Ascending aorta (tissue), 2 donors: ENCODE results near the gene WIPF3. TPM values are rescaled to one million over a fixed set of nuclear protein-coding genes. Genes with fewer than 3 reads are reported as not detected.

ENCODE experiments used
- DNase-seq, 2 donors: peaks; one replicate each; pipeline ENCODE4 v3.0.0-alpha.2; 2019; ENCODE audit warnings: low spot score in 2 of 2
- H3K27ac ChIP-seq, 2 donors: fragments of 200-600 bp; sonication (generic); one replicate each; pipeline ENCODE4 v1.5.1; 2016 to 2017; ENCODE audit warnings: mild to moderate bottlenecking in 1 of 2
- H3K27me3 ChIP-seq: fragments of 200-600 bp; sonication (generic); one replicate; pipeline ENCODE4 v1.5.1; 2017
- H3K36me3 ChIP-seq, 2 donors: fragments of 200-600 bp; sonication (generic); one replicate each; pipeline ENCODE4 v1.5.1; 2016
- H3K4me1 ChIP-seq, 2 donors: fragments of 200-600 bp; sonication (generic); one replicate each; pipeline ENCODE4 v1.5.1; 2016 to 2017; ENCODE audit warnings: mild to moderate bottlenecking in 1 of 2
- H3K4me3 ChIP-seq, 2 donors: fragments of 200-600 bp; sonication (generic); one replicate each; pipeline ENCODE4 v1.5.1; 2016 to 2017; ENCODE audit warnings: mild to moderate bottlenecking in 1 of 2
- H3K9me3 ChIP-seq, 2 donors: fragments of 200-600 bp; sonication (generic); one replicate each; pipeline ENCODE4 v1.5.1; 2016
- intact Hi-C: fragments of 100-400 bp; cut with DNase I; formaldehyde crosslinking; loops from one replicate; pipeline ENCODE4 v1.15.1; 2023
- total RNA-seq: library from RNA; depleted of rRNA; stranded (reverse); fragments of >200 nt; gene quantifications from one replicate; pipeline ENCODE4 v1.1.0, GENCODE V29; 2016
- TF ChIP-seq, protein P1 (sequence below), 3 experiments: fragments of 200-600 bp in 2 of 3; fragments of 450-650 bp in 1 of 3; sonication (generic) in 2 of 3; IDR thresholded peaks; one replicate each; pipeline ENCODE4 v1.5.1; 2016 to 2019; ENCODE audit warnings: antibody characterized with exemption in 3 of 3, mild to moderate bottlenecking in 1 of 3, moderate library complexity in 1 of 3

WIPF3 gene
- total RNA-seq, 1 donor from 2014 or later: 4.6 TPM

DNA sequence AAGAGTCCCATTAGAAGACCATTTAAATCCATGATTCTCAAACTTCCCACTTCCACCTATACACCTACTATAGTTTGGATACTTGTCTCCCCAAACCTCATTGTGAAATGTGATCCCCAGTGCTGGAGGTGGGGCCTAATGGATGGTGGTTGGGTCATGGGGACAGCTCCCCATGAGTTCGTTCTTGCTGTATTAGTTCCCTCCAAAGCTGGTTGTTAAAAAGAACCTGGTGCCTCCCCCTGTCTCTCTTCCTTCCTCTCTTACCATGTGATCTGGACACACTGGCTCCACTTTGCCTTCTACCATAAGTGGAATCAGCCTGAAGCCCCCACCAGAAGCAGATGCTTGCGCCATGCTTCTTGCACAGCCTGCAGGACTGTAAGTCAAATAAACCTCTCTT is 53.9 kb downstream of the WIPF3 start:
- no peak for DNase-seq
- Histone ChIP-seq H3K27me3 (no peaks in the 10 kb centered on the region), H3K27ac (no peak overlapping the region), H3K4me1 (no peaks in the 10 kb centered on the region), H3K4me3 (no peak overlapping the region), H3K9me3 (no peaks in the 10 kb centered on the region), H3K36me3 (no peaks in the 10 kb centered on the region)
- TF ChIP-seq, protein P1, sequence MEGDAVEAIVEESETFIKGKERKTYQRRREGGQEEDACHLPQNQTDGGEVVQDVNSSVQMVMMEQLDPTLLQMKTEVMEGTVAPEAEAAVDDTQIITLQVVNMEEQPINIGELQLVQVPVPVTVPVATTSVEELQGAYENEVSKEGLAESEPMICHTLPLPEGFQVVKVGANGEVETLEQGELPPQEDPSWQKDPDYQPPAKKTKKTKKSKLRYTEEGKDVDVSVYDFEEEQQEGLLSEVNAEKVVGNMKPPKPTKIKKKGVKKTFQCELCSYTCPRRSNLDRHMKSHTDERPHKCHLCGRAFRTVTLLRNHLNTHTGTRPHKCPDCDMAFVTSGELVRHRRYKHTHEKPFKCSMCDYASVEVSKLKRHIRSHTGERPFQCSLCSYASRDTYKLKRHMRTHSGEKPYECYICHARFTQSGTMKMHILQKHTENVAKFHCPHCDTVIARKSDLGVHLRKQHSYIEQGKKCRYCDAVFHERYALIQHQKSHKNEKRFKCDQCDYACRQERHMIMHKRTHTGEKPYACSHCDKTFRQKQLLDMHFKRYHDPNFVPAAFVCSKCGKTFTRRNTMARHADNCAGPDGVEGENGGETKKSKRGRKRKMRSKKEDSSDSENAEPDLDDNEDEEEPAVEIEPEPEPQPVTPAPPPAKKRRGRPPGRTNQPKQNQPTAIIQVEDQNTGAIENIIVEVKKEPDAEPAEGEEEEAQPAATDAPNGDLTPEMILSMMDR (IDR thresholded peaks at IDR 0.05): no peak
- intact Hi-C loops: no loop called here

DNA sequence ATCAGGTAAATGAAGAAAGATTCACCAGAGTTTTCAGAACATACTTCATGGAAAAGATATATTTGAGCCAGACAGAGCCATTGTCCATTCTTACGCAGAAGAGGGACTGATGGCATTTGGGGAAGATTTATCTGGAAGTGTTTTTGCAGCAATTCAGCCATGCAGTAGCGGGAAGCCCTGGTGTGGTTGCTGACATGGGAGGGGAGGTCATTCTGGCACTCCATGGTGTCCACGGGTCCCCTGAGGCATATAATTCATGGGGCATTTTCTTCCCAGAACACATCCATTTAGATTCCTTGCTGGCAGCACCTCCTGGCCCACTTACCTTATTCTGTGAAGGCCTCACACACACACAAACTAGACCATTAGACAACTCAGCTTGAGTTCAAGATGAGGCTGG is 55.6 kb downstream of the WIPF3 start:
- Histone ChIP-seq H3K4me1 (peaks cover 6 to 11% of the 10 kb centered on the region in 2 donors), H3K27me3 (no peaks in the 10 kb centered on the region), H3K9me3 (no peaks in the 10 kb centered on the region), H3K36me3 (no peaks in the 10 kb centered on the region), H3K27ac (no peak overlapping the region), H3K4me3 (no peak overlapping the region)
- intact Hi-C loops: no loop called here
- TF ChIP-seq, protein P1 (IDR thresholded peaks at IDR 0.05): no peak
- DNase-seq: no peak

DNA sequence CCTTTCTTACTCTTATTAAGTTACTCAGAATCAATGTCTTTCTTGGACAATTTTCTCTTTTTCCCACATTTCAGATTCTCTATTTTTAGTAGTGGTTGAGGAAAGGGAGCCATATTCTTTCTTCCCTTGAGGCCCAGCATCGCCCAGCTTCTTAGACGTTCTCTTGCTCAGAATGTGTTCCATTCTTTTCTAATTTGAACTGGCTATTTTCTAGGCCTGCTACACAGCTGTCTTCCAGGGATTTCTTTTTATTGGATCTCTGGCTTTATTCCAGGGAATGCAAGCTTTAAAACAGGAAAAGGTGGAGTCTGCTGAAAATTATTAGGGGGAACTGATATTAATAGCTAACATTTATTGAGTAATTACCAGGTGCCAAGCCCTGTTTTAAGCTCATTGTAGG is 58.3 kb downstream of the WIPF3 start:
- H3K4me1 ChIP-seq: peaks cover 6 to 11% of the 10 kb centered on the region in 2 donors
- DNase-seq: no peak
- no peak overlapping the region for H3K4me3 ChIP-seq
- no peaks in the 10 kb centered on the region for H3K9me3 ChIP-seq
- intact Hi-C loops: no loop called here
- peak overlapping the region in 1 of 2 donors; percentile 15 for H3K27ac ChIP-seq
- TF ChIP-seq, protein P1 (IDR thresholded peaks at IDR 0.05): no peak
- no peaks in the 10 kb centered on the region for H3K27me3 ChIP-seq
- no peaks in the 10 kb centered on the region for H3K36me3 ChIP-seq

DNA sequence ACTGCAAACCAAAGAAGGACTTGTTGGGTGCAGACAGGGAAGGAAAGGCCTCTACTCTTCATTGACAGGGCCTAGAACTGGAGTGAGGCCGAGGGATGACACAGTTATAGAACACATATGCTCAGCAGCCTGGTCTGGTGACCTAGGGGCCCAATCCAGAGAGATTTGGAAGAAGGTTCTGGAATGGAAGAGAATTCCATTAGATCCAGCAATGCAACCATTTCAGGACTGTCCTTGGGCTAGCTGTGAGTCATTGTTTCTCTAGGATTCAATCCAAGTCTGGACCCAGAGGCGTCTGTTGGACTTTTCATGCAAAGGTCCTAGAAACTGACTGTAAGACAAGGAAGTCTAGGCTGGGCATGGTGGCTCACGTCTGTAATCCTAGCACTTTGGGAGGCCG is 59.2 kb downstream of the WIPF3 start:
- Histone ChIP-seq H3K36me3 (no peaks in the 10 kb centered on the region), H3K27ac (peak overlapping the region in 1 of 2 donors; percentile 15), H3K27me3 (no peaks in the 10 kb centered on the region), H3K4me3 (no peak overlapping the region), H3K9me3 (no peaks in the 10 kb centered on the region), H3K4me1 (peaks cover 6 to 11% of the 10 kb centered on the region in 2 donors)
- peak in 1 of 2 donors; percentile 67 for DNase-seq
- intact Hi-C loops: no loop called here
- TF ChIP-seq, protein P1 (IDR thresholded peaks at IDR 0.05): no peak

DNA sequence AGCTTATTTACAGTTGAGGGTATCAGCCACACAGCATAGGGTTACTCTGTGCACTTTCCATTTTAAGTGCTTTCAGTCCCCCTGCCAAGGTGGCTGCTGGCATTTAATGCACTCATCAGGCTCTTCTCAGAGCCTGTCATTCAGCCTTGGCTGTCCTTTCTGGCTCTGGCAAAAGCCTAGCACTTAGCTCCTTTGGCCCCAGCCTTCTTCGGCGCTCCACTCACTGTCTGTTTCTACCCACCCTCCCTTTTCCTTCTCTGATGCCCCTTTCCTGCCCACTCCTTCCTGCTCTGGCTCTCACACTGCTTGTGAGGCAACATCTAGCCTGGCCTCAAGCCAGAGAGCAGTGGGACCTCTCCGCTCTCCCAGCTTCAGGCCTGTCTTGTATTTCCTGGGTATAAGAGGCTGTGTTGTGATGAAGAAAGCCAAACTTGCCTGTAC is 60.2 kb downstream of the WIPF3 start:
- peak overlapping the region in 1 of 2 donors; percentile 44 for H3K27ac ChIP-seq
- H3K9me3 ChIP-seq: no peaks in the 10 kb centered on the region
- H3K4me1 ChIP-seq: peaks cover 6 to 11% of the 10 kb centered on the region in 2 donors
- peak in 1 of 2 donors; percentile 71 for DNase-seq
- no peaks in the 10 kb centered on the region for H3K36me3 ChIP-seq
- no peaks in the 10 kb centered on the region for H3K27me3 ChIP-seq
- TF ChIP-seq, protein P1 (IDR thresholded peaks at IDR 0.05): no peak
- intact Hi-C loops: no loop called here
- no peak overlapping the region for H3K4me3 ChIP-seq
